ENCODE measurements around the gene SGPP1.

DNA sequence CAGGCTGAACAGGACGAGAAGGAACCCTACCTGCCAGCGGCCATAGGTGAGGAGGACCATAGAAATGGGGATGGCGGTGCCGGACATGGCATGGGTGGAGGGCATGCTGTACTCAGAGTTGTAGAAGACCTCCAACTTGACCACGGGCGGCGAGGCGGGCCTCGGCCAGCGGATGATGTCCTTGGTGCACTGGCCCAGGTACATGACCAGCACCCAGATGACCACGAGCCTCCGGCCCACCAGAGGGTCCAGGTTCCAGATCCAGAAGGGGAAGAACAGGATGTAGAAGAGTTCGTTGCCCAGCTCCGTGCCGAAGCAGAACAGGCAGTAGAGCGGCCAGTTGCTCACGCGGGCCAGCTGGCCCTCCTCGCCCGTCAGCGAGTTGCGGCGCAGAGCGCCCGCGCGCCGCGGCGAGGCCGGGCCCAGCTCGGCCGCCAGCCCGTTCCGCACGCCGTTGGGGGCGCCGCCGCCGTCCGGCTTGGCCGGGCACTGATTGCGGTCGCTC lies 582 bp downstream of the SGPP1 start:
- no peak for TF ChIP-seq POLR2A (IDR thresholded peaks at IDR 0.05)
- TF ChIP-seq, protein P1, sequence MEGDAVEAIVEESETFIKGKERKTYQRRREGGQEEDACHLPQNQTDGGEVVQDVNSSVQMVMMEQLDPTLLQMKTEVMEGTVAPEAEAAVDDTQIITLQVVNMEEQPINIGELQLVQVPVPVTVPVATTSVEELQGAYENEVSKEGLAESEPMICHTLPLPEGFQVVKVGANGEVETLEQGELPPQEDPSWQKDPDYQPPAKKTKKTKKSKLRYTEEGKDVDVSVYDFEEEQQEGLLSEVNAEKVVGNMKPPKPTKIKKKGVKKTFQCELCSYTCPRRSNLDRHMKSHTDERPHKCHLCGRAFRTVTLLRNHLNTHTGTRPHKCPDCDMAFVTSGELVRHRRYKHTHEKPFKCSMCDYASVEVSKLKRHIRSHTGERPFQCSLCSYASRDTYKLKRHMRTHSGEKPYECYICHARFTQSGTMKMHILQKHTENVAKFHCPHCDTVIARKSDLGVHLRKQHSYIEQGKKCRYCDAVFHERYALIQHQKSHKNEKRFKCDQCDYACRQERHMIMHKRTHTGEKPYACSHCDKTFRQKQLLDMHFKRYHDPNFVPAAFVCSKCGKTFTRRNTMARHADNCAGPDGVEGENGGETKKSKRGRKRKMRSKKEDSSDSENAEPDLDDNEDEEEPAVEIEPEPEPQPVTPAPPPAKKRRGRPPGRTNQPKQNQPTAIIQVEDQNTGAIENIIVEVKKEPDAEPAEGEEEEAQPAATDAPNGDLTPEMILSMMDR (IDR thresholded peaks at IDR 0.05) = no peak

All from right lobe of liver (tissue), 4 donors.